Sigmoid colon (tissue), 4 donors: ENCODE data around the gene SLCO1A2.

Experiments
- POLR2A ChIP-seq, 2 donors: fragments of 450-650 bp; IDR thresholded peaks; one replicate each; pipeline ENCODE4 v1.6.1; 2016; ENCODE audit warnings: antibody characterized with exemption in 2 of 2, mild to moderate bottlenecking in 2 of 2, moderate library complexity in 2 of 2
- POLR2AphosphoS5 ChIP-seq, 4 donors: sonication (generic); formaldehyde crosslinking; IDR thresholded peaks; one replicate each; pipeline ENCODE4 v1.6.1; 2017; ENCODE audit warnings: antibody characterized with exemption in 4 of 4
- TF ChIP-seq, protein P1 (sequence below), 4 experiments: fragments of 450-650 bp in 3 of 4; fragments of 200-600 bp in 1 of 4; IDR thresholded peaks; one replicate each; pipeline ENCODE4 v1.5.1; 2016 to 2019; ENCODE audit warnings: antibody characterized with exemption in 4 of 4, mild to moderate bottlenecking in 3 of 4, moderate library complexity in 2 of 4

DNA sequence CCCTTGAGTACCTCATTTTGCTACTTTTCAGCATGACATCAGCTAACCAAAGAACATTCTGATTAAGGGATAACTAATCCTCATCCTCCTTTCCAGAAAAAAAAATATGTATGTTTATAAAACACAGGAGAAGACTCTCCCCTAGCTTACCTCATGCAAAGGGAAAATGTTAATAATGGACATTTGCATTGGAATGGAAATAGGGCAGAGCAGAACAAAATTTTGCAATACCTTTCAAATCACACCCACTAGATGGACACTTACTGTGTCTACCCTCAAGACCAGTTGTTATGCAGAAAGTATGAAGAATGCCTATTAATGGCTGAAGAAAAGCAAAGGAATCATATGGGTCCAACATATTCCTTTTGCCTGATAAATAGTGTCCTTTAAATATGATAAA lies 8.9 kb upstream of the SLCO1A2 start:
- TF ChIP-seq, protein P1, sequence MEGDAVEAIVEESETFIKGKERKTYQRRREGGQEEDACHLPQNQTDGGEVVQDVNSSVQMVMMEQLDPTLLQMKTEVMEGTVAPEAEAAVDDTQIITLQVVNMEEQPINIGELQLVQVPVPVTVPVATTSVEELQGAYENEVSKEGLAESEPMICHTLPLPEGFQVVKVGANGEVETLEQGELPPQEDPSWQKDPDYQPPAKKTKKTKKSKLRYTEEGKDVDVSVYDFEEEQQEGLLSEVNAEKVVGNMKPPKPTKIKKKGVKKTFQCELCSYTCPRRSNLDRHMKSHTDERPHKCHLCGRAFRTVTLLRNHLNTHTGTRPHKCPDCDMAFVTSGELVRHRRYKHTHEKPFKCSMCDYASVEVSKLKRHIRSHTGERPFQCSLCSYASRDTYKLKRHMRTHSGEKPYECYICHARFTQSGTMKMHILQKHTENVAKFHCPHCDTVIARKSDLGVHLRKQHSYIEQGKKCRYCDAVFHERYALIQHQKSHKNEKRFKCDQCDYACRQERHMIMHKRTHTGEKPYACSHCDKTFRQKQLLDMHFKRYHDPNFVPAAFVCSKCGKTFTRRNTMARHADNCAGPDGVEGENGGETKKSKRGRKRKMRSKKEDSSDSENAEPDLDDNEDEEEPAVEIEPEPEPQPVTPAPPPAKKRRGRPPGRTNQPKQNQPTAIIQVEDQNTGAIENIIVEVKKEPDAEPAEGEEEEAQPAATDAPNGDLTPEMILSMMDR (IDR thresholded peaks at IDR 0.05): no peak
- TF ChIP-seq POLR2A (IDR thresholded peaks at IDR 0.05) (no peak), POLR2AphosphoS5 (IDR thresholded peaks at IDR 0.05) (no peak)
